GM12864 (cell line): ENCODE data around the gene VPS72.
A peak's percentile ranks its signal among the peaks of the same experiment; 100 is the strongest.

Experiments used
- DNase-seq: peaks from one replicate; pipeline ENCODE4 v3.0.0-alpha.2; 2011; ENCODE audit warnings: low read depth
- H3K4me3 ChIP-seq: 2 replicates; pipeline ENCODE4 v1.5.1; 2011; ENCODE audit warnings: mild to moderate bottlenecking, low read depth, low read length, control low read depth
- TF ChIP-seq, protein P1 (sequence below): IDR thresholded peaks from 2 replicates; pipeline ENCODE4 v1.5.1; 2011; ENCODE audit warnings: low read depth, mild to moderate bottlenecking, moderate library complexity, low read length, control low read depth, inconsistent platforms; ENCODE audit errors: missing control alignments

The VPS72 gene, protein sequence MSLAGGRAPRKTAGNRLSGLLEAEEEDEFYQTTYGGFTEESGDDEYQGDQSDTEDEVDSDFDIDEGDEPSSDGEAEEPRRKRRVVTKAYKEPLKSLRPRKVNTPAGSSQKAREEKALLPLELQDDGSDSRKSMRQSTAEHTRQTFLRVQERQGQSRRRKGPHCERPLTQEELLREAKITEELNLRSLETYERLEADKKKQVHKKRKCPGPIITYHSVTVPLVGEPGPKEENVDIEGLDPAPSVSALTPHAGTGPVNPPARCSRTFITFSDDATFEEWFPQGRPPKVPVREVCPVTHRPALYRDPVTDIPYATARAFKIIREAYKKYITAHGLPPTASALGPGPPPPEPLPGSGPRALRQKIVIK

DNA sequence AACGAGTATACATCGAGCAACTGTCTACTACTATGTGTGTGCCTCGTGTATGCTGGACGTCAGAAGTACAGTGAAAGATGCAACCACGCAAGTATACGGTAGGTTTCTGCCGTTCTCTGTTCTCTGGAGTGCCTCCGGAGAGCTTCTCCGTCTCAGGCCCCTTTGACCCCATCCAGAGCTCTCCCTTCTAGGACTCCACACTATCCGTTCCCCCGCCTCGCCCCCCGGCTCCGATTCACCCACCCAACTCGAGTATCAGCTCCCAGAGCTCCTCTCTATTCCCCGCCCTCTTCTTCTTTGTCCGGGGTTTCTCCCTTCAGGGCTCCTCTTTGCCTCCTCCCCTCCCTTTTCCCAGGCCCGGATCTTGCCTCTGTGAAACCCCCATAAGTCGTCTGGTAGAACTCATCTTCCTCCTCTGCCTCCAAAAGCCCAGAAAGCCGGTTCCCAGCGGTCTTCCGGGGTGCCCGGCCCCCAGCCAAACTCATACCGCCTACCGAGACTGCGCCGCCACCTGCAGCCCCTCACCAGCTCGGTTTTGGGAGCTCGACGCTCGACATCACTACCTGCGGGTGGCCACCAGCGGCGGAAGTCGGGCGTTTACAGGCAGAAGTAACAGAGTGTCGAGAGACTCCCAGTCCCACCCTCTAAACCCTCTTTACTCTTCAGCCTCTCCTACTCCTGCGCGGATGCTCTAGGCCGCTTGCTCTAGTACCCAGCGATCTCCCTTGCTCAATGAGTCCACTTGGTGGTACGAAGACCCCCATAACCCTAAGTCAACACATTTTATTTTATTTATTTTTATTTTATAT lies at the start of gene VPS72:
Gene VPS72, minus strand, starts transcription at position 561 of the 809 bp plus-strand sequence. Its CDS starts 76 bp downstream, at position 485.
- DNase-seq = peak; percentile 69
- TF ChIP-seq, protein P1, sequence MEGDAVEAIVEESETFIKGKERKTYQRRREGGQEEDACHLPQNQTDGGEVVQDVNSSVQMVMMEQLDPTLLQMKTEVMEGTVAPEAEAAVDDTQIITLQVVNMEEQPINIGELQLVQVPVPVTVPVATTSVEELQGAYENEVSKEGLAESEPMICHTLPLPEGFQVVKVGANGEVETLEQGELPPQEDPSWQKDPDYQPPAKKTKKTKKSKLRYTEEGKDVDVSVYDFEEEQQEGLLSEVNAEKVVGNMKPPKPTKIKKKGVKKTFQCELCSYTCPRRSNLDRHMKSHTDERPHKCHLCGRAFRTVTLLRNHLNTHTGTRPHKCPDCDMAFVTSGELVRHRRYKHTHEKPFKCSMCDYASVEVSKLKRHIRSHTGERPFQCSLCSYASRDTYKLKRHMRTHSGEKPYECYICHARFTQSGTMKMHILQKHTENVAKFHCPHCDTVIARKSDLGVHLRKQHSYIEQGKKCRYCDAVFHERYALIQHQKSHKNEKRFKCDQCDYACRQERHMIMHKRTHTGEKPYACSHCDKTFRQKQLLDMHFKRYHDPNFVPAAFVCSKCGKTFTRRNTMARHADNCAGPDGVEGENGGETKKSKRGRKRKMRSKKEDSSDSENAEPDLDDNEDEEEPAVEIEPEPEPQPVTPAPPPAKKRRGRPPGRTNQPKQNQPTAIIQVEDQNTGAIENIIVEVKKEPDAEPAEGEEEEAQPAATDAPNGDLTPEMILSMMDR = no peak
- peak within 1 kb of the TSS; percentile 69 for H3K4me3 ChIP-seq

DNA sequence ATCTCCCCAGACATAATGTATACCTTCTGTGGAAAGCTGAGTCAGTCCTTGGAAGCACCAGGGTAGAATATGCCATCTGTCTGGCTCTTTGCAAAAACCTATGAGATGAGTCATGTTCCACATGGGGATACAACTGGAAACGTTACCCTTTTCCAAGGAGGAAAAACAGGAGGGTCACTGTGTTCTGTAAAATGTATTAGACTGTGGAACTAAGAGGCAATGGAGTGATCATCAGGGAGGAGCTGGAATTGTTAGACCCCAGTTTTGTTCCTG lies 48.4 kb upstream of the VPS72 start:
- TF ChIP-seq, protein P1 = no peak
- no peak for DNase-seq
- no peak overlapping the region for H3K4me3 ChIP-seq

DNA sequence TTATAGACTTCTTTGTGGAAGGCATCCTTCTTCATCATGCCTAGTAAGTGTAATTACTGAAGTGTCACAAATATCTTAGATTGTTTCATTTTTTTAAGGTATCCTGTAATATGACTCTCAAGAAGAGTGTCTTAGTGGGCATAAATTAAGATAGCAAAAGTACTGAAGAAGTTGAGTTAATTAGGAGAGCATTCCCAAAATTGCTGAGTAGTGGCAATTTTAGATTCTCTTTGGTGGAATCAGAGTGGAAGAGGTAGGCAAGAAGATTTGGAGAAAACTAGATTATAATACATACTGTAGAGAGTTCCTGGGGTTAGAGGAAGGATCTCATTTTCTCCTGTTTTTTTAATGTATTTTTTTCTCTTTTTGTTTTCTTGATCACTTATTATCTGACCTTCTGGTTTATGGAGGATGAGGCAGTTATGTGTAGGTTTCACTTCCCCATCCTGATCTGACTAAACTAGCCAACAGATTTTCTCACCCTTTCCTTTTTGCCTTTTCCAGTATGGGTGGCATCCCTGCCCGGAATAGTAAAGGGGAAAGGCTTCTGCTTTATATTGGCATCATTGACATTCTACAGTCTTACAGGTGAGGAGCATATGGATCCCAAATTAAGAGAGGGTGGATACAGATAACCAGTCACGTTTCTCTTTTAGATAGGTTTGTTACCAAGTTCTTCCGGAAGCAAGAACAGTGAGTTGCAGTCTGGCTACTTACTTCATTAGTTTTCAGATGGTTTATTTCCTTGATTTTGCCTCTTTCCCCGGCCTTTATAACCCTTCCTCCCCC lies 47.9 kb upstream of the VPS72 start:
- no peak overlapping the region for H3K4me3 ChIP-seq
- DNase-seq = peak; percentile 13
- TF ChIP-seq, protein P1 = no peak

DNA sequence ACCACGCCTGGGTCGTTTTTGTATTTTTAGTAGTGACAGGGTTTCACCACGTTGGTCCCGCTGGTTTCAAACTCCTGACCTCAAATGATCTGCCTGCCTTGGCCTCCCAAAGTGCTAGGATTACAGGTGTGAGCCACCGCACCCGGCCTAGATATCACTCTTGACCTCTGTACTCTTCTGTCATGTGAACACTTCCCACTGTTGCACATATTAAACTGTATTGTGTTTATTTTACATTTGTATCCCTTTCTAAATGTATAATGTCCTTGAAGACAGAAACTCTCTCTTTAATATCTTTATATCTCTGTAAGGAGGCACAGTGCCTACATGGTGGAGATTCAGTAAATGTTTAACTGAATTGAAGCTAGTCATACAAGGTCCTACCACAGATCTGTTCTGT lies 45.2 kb upstream of the VPS72 start:
- TF ChIP-seq, protein P1 = no peak
- no peak for DNase-seq
- H3K4me3 ChIP-seq = no peak overlapping the region

DNA sequence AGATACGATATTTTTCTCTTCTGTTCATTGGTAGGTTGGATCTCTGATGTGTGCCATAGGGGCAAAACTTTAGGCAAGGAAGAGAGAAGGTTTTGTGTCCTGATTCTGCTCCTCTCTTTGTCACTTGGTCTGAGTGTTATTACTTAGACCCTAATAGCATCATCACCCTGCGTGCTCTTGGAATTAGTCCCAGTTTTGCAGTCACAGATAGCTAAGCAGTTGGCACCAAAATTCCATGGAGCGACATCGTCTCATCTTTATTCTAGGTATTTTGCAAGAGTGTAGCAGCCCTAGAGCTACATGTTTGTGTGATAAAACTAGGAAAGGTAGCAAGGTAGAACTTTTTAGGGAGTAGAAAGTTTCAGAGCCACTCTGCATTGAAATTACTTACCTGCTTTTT lies 32.1 kb upstream of the VPS72 start:
- H3K4me3 ChIP-seq = no peak overlapping the region
- no peak for DNase-seq
- TF ChIP-seq, protein P1 = no peak

DNA sequence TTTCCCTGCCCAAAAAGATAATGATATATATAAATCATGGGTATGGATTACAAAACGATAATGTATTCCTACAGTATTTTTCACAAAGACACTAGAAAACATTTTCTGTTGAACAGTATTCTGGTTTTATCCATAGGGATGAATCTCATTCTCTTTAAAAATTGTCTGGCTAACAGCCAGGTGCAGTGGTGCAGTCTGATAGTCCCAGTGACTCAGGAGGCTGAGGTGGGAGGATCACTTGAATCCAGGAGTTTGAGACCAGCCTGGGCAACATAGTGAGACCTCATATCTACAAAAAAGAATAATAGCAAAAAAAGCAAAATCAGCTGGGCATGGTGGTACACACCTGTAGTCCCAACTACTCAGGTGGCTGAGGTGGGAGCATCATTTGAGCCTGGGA lies 31.6 kb upstream of the VPS72 start:
- H3K4me3 ChIP-seq = no peak overlapping the region
- no peak for DNase-seq
- TF ChIP-seq, protein P1 = no peak
